Measurements from ENCODE around the gene SMIM5.

SMIM5 gene

GRCh38 chr17:75645501-75645888 lies 12.3 kb downstream of the SMIM5 start:
- no peak for DNase-seq (ENCODE audit: low spot score)
- TF ChIP-seq CTCF (IDR thresholded peaks at IDR 0.05; ENCODE audit: borderline replicate concordance, control extremely low read depth, extremely low read depth, insufficient read depth, missing control alignments) = no peak
- in situ Hi-C loops (cut with MboI; ENCODE audit: low sequenced_read_pairs, unreplicated experiment) = no loop called here

GRCh38 chr17:75645889-75646637 lies 12.8 kb downstream of the SMIM5 start:
- TF ChIP-seq CTCF (IDR thresholded peaks at IDR 0.05; ENCODE audit: borderline replicate concordance, control extremely low read depth, extremely low read depth, insufficient read depth, missing control alignments) = no peak
- in situ Hi-C loops (cut with MboI; ENCODE audit: low sequenced_read_pairs, unreplicated experiment) = no loop called here
- peak; percentile 78 for DNase-seq (ENCODE audit: low spot score)

GRCh38 chr17:75646638-75646992 lies 13.4 kb downstream of the SMIM5 start:
- in situ Hi-C loops (cut with MboI; ENCODE audit: low sequenced_read_pairs, unreplicated experiment) = no loop called here
- no peak for TF ChIP-seq CTCF (IDR thresholded peaks at IDR 0.05; ENCODE audit: borderline replicate concordance, control extremely low read depth, extremely low read depth, insufficient read depth, missing control alignments)
- DNase-seq (ENCODE audit: low spot score) = no peak

GRCh38 chr17:75647061-75647460 lies 13.8 kb downstream of the SMIM5 start:
- TF ChIP-seq CTCF (IDR thresholded peaks at IDR 0.05; ENCODE audit: borderline replicate concordance, control extremely low read depth, extremely low read depth, insufficient read depth, missing control alignments) = no peak
- in situ Hi-C loops (cut with MboI; ENCODE audit: low sequenced_read_pairs, unreplicated experiment) = no loop called here
- DNase-seq (ENCODE audit: low spot score) = no peak

- in situ Hi-C loops (cut with MboI; ENCODE audit: low sequenced_read_pairs, unreplicated experiment) = no loop called here
- no peak for TF ChIP-seq CTCF (IDR thresholded peaks at IDR 0.05; ENCODE audit: borderline replicate concordance, control extremely low read depth, extremely low read depth, insufficient read depth, missing control alignments)
- no peak for DNase-seq (ENCODE audit: low spot score)
Measured at GRCh38 chr17:75647921-75648320, 14.7 kb downstream of the SMIM5 start.

GRCh38 chr17:75649687-75650086 lies 16.5 kb downstream of the SMIM5 start:
- no peak for DNase-seq (ENCODE audit: low spot score)
- no peak for TF ChIP-seq CTCF (IDR thresholded peaks at IDR 0.05; ENCODE audit: borderline replicate concordance, control extremely low read depth, extremely low read depth, insufficient read depth, missing control alignments)
- in situ Hi-C loops (cut with MboI; ENCODE audit: low sequenced_read_pairs, unreplicated experiment) = no loop called here
